ENCODE results near the gene SZRD1. TPM values are rescaled to one million over a fixed set of nuclear protein-coding genes. Genes with fewer than 3 reads are reported as not detected.

Gene SZRD1
- total RNA-seq, 1 experiment from 2014 or later: 136 TPM

DNA sequence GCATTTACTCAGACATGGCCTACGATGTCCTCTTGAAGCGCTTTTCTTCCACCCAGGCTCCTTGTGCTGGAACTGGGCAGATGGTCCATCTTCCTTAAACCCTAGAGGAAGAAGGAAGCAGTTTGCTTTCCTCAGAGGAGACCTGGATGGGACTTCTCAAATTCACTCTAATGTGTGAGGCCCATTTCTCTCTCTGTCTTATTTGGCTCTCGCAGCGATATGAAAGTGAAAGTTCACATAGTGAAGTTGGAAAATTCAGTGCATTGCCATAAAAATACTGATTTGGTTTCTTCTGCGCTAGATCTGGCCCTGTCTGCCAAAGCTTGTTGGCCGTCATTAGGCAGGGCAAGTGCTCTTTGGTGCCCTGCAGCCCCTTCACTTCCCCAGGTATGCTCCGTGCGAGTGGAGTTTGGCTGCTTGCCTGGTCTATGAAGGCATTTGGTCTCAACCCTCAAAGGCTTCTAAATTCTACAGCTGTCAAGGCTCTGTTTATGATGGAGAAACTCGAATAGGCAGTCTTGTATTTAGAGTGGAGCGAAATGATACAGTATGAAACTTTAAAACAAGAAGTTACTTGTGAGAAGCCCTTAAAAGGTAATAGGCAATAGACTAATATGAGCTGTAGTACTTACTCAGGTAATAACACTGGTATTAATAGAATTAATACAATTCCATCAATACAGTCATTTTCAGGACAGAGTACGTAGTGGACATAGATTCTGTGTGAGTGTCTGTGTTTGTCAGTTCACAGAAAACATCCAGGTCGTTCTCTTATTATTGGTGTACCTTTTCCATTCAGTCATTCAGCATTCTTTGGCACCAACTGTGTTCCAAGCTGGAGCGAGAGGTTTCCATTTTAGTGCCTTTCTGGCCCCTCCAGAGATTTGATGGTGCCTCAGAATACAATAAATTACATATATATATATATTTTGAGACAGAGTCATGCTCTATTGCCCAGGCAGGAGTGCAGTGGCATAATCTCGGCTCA, 20.5 kb downstream of the SZRD1 start:
- Histone ChIP-seq H3F3A (ENCODE audit: low read length, unreplicated experiment) (no peaks in the 10 kb centered on the region), H3K36me3 (ENCODE audit: low read depth, low read length) (peaks cover 7% of the 10 kb centered on the region), H3K4me3 (ENCODE audit: low read length) (no peak overlapping the region), H3K4me1 (ENCODE audit: insufficient read depth, low read length) (peaks cover 12% of the 10 kb centered on the region), H3K9me3 (ENCODE audit: low read length) (no peaks in the 10 kb centered on the region), H3K27me3 (ENCODE audit: low read length) (no peaks in the 10 kb centered on the region), H3K79me2 (ENCODE audit: low read length) (peaks cover 96% of the 10 kb centered on the region), H3K27ac (ENCODE audit: low read length) (no peak overlapping the region), H2AFZ (ENCODE audit: low read length) (no peak overlapping the region), H4K20me1 (ENCODE audit: low read length) (peaks cover 74% of the 10 kb centered on the region), H3K4me2 (ENCODE audit: low read length) (no peak overlapping the region), H3K9ac (ENCODE audit: low read length) (no peak overlapping the region), H3K9me2 (replicated peaks; ENCODE audit: low read length) (no peaks in the 10 kb centered on the region)
- intact Hi-C loops (cut with micrococcal nuclease): no loop called here
- TF ChIP-seq EZH2 (IDR thresholded peaks at IDR 0.05; ENCODE audit: low read length, unreplicated experiment) (no peak), EZH2phosphoT487 (IDR thresholded peaks at IDR 0.05; ENCODE audit: borderline replicate concordance, low read length) (no peak)
- TF ChIP-seq, protein P1, sequence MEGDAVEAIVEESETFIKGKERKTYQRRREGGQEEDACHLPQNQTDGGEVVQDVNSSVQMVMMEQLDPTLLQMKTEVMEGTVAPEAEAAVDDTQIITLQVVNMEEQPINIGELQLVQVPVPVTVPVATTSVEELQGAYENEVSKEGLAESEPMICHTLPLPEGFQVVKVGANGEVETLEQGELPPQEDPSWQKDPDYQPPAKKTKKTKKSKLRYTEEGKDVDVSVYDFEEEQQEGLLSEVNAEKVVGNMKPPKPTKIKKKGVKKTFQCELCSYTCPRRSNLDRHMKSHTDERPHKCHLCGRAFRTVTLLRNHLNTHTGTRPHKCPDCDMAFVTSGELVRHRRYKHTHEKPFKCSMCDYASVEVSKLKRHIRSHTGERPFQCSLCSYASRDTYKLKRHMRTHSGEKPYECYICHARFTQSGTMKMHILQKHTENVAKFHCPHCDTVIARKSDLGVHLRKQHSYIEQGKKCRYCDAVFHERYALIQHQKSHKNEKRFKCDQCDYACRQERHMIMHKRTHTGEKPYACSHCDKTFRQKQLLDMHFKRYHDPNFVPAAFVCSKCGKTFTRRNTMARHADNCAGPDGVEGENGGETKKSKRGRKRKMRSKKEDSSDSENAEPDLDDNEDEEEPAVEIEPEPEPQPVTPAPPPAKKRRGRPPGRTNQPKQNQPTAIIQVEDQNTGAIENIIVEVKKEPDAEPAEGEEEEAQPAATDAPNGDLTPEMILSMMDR (conservative IDR thresholded peaks at IDR 0.05; ENCODE audit: low read depth, low read length): no peak
- POLR2A ChIA-PET (ENCODE audit: unreplicated experiment): no interaction called here
- BruUV-seq (replicated peaks): no TSS peak
- no peak for DNase-seq
- no peak for ATAC-seq
- CTCF ChIA-PET: no interaction called here

DNA sequence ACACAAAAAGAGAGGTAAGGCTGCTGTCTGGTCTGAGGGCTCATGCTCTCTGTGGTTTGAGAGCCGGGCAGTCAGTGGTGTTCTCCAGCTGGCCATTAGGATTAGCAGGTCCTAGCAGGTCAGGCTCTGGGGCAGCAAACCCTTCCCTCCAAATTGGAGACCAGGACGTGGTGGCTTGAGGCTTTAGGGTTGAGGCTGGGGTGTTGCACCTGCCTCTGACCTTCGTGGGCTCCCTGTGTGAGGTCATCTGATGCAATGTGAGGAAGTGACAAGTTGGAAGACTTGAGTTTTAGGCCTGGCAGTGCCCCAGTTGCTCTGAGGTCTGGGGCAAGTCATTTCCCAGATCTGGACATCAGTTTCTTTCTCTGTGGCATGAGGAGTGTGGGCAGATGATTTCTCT, 24.4 kb downstream of the SZRD1 start:
- Histone ChIP-seq H3K27me3 (ENCODE audit: low read length) (no peaks in the 10 kb centered on the region), H3K9me2 (replicated peaks; ENCODE audit: low read length) (no peaks in the 10 kb centered on the region), H3K36me3 (ENCODE audit: low read depth, low read length) (peaks cover 34% of the 10 kb centered on the region), H3K4me2 (ENCODE audit: low read length) (no peak overlapping the region), H3F3A (ENCODE audit: low read length, unreplicated experiment) (no peaks in the 10 kb centered on the region), H3K4me1 (ENCODE audit: insufficient read depth, low read length) (no peaks in the 10 kb centered on the region), H3K9me3 (ENCODE audit: low read length) (no peaks in the 10 kb centered on the region), H2AFZ (ENCODE audit: low read length) (no peak overlapping the region), H4K20me1 (ENCODE audit: low read length) (peaks cover 60% of the 10 kb centered on the region), H3K27ac (ENCODE audit: low read length) (no peak overlapping the region), H3K79me2 (ENCODE audit: low read length) (peaks cover 73% of the 10 kb centered on the region), H3K9ac (ENCODE audit: low read length) (no peak overlapping the region), H3K4me3 (ENCODE audit: low read length) (no peak overlapping the region)
- POLR2A ChIA-PET (ENCODE audit: unreplicated experiment): no interaction called here
- CTCF ChIA-PET: no interaction called here
- no peak for ATAC-seq
- BruUV-seq (replicated peaks): no TSS peak
- TF ChIP-seq EZH2 (IDR thresholded peaks at IDR 0.05; ENCODE audit: low read length, unreplicated experiment) (no peak), EZH2phosphoT487 (IDR thresholded peaks at IDR 0.05; ENCODE audit: borderline replicate concordance, low read length) (no peak)
- TF ChIP-seq, protein P1 (conservative IDR thresholded peaks at IDR 0.05; ENCODE audit: low read depth, low read length): no peak
- no peak for DNase-seq
- intact Hi-C loops (cut with micrococcal nuclease): no loop called here
